Loucy (cell line): Measurements from ENCODE around the gene KIF27.
"Not testable (repeated sequence)": the region's sequence is repeated elsewhere in the genome, so short reads cannot be mapped to it uniquely, and the experiment has no call there.

Source experiments
- EZH2phosphoT487 ChIP-seq: fragments of 200-600 bp; IDR thresholded peaks from 2 replicates; pipeline ENCODE4 v1.6.1; 2018; ENCODE audit warnings: antibody characterized with exemption, mild to moderate bottlenecking, moderate library complexity, borderline replicate concordance
- TF ChIP-seq, protein P1 (sequence below): fragments of 200-600 bp; sonication (generic); conservative IDR thresholded peaks from 2 replicates; pipeline ENCODE4 v1.5.1; 2014; ENCODE audit warnings: mild to moderate bottlenecking, antibody characterized with exemption, low read length

DNA sequence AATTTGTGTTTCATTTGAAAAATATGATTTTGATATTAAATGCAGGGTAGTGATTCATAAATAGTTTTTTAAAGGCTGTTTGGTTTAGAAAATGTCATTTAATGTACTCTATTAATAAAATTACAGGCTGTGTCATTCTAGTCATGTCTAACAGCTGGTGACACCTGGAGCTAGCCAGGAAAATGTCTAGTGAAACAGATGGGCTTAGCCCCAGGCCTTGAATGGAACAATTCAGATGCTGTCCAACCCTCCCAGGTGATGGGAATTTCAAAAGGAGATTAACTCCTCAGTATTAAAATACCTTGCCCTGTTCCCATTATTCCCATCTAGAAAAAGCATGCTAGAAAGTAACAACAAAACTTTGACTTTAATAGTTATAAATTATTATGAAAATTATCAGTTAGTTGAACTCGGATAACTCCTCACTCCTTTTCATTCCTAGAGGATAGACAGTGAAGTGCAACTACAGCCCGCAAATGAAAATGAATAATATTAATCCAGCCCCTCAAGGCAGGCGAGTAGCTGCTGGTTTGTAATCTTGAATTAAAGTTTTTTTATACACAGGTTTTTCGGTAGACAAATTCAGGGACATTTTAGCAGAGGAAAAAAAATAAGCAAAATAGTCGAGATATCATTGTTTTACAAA lies 90.7 kb downstream of the KIF27 start:
- TF ChIP-seq, protein P1, sequence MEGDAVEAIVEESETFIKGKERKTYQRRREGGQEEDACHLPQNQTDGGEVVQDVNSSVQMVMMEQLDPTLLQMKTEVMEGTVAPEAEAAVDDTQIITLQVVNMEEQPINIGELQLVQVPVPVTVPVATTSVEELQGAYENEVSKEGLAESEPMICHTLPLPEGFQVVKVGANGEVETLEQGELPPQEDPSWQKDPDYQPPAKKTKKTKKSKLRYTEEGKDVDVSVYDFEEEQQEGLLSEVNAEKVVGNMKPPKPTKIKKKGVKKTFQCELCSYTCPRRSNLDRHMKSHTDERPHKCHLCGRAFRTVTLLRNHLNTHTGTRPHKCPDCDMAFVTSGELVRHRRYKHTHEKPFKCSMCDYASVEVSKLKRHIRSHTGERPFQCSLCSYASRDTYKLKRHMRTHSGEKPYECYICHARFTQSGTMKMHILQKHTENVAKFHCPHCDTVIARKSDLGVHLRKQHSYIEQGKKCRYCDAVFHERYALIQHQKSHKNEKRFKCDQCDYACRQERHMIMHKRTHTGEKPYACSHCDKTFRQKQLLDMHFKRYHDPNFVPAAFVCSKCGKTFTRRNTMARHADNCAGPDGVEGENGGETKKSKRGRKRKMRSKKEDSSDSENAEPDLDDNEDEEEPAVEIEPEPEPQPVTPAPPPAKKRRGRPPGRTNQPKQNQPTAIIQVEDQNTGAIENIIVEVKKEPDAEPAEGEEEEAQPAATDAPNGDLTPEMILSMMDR: not testable (repeated sequence)
- TF ChIP-seq EZH2phosphoT487: not testable (repeated sequence)
